Fibroblast of lung (primary cell): ENCODE measurements around the gene HGF.

Source experiments
- CTCF ChIP-seq, 2 donors: IDR thresholded peaks in 1 of 2; conservative IDR thresholded peaks in 1 of 2; 1 replicate in 1 of 2; 2 replicates in 1 of 2; pipeline ENCODE4 v1.5.1; 2011 to 2012; ENCODE audit warnings: low read length in 2 of 2, control low read depth in 1 of 2, inconsistent platforms in 1 of 2, low read depth in 1 of 2, mild to moderate bottlenecking in 1 of 2
- EZH2 ChIP-seq: IDR thresholded peaks from 2 replicates; pipeline ENCODE4 v1.5.1; 2012; ENCODE audit warnings: low read length, control low read depth, mild to moderate bottlenecking; ENCODE audit errors: missing control alignments

GRCh38 chr7:81657551-81657950 is 112.3 kb downstream of the HGF start:
- no peak for TF ChIP-seq CTCF (conservative IDR thresholded peaks at IDR 0.05 in 1 of 2, IDR thresholded peaks at IDR 0.05 in 1 of 2; ENCODE audit: low read depth in 1 of 2, low read length in 2 of 2)
- no peak for TF ChIP-seq EZH2
